Activated CD4-positive, alpha-beta T cell treated with anti-CD3 and anti-CD28 coated beads, Interleukin-2, amount 50 U/mL, for 4 hours (primary cell): ENCODE results near the gene CD300LB.

Source experiments
- DNase-seq, 2 experiments: peaks; one replicate each; pipeline ENCODE4 v3.0.0-alpha.2; 2020

CD300LB gene

GRCh38 chr17:74547736-74548135 lies 16.5 kb upstream of the CD300LB start:
- no peak for DNase-seq

DNA sequence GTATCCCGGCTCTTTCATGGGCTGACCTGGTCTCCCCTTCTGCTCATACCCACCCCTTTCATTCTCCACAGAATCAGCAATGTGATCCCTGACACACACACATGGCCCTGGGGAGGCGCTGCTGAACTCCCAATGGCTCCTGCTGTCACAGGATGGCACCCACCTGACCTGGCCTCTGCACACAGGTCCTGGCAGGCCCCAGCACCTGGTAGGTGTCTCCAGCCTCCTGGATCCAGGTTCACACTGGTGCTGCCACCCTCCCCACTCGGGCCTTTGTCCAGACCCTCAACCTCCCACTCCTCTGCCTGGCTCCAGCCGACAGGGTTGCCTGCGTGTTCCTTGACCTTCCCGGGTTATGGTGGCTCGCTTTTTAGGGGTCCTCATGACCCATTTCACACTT lies 16.0 kb upstream of the CD300LB start:
- DNase-seq = no peak

- no peak for DNase-seq
These were observed 15.3 kb upstream of the CD300LB start for GRCh38 chr17:74546586-74546985.

DNA sequence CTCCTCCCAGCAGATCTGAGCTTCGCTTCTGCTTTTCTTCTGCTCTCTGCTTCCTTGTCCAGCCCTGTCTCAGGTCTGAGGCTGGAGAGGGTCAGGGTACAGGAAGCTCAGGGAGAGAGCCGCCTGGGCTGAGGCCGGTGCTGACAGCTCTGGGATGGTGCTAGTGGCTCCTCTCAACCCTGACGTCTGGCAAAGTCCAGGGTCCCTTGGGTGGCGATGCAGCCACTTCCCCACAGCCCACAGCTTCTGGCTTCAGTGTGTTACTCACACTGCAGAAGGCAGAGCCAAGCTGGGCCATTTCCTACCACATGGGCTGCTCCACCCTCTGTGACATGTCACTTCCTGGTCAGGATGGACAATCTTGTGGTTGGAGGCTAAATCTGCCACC lies 14.6 kb upstream of the CD300LB start, which contains the start of gene CD300C:
CD300C (minus strand) TSS at position 273 of the 388 bp plus-strand sequence. CDS start 333 bp downstream, outside the sequence.
- no peak for DNase-seq

DNA sequence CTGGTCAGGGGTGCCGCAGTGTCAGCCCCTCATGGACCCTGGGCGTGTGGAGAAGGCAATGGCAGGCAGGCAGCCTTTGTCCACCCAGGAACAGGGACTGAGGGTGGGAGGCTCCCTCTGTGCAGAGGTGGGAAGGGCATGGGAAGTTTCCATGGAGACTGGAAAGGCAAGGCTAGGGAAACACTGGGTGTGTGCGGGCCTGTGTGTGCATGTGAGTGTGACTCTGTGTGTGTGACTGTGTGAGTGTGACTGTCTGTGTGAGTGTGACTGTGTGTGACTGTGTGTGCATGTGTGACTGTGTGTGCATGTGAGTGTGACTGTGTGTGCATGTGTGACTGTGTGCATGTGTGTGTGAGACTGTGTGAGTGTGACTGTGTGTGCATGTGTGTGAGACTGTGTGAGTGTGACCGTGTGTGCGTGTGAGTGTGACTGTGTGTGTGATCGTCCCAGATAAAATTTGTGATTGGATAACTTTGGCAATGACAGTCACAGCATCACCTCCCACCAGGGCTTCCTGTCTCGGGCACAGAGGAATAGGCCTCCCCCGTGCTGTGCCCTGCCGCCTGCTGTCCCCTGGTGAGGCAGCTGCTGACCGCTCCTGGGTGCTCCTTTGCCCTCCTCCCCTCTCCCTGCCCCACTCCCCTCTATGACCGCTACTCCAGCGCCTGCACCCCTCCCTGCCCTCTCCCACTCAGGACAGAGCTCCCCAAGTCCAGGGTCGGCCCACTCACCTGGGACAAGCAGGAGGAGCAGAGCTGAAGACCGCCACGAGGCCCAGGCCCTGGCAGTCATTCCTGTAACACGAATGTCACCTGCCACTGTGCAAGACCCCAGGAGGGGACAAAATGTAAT lies 13.9 kb upstream of the CD300LB start:
- no peak for DNase-seq

DNA sequence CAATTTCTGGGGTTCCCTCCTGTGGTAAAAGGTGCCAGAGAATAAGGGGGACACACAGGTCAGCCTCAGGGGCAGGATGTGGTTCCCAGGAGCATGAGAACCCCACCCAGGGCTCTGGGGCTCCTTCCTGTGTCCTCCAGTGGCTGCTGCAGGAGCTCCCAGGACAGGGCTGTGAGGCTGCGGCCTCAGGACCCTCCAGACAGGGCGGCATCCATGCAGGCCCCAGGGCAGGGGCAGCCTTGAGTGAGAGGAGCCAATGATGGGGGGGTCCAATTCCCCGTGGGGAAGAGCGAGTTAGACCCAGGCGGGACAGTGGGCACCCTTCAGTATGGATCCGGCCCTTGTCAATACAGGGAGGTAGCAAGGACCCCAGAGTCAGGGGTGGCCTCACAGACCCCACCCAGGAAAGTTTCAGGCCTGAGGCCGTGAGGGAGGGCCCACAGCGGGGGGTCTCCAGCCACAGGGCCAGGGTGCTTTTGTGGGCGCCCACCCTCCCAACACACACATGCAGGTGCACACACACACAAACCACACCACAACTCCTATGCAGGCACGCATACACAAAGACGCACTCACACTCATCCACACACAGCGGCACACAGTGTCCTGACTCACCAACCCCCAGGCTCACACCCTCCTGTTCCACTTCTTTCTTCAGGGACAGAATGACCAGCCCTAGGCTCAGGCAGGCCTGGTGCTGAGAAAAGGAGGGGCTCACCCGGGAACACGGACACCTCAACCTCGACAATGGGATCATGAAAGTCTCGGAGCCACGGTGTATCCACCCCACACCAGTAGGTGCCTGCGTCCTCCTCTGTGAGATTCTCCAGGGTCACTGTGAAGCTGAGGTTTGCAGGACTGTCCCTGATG lies 12.9 kb upstream of the CD300LB start:
- no peak for DNase-seq

GRCh38 chr17:74543406-74543805 lies 12.1 kb upstream of the CD300LB start:
- no peak for DNase-seq

DNA sequence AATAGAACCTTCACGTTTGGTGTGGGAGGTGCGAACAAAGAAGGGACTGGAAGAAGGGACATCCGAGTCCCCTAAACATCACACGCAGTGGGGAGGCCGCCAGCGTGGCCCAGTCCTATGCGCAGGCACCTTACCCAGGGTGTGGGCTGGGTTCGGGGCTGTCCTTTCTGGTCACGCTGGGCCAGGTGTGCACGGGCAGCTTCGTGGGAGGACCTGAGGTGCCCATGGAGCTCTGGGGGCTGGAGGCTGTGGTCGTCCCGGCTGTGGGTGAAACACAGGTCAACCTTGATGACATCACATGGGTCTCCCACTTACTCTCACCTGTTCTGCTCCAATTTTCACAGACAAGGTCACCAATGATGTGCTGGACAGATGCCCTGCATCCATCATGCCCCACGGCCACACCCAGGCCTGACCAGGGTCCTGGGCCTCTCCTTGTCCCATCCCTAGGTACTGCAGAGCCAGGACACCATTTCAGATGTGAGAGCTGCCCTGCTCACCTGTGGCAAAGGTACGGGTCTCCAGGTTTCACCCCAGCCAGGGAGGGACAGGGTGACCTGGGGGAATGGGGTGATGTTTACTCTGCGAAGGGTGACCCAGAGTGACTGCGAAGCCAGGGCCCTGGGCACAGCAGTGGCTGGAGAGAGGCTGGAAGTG lies 11.6 kb upstream of the CD300LB start:
- DNase-seq = no peak

- DNase-seq = no peak
These were observed 10.9 kb upstream of the CD300LB start for GRCh38 chr17:74542166-74542565.

DNA sequence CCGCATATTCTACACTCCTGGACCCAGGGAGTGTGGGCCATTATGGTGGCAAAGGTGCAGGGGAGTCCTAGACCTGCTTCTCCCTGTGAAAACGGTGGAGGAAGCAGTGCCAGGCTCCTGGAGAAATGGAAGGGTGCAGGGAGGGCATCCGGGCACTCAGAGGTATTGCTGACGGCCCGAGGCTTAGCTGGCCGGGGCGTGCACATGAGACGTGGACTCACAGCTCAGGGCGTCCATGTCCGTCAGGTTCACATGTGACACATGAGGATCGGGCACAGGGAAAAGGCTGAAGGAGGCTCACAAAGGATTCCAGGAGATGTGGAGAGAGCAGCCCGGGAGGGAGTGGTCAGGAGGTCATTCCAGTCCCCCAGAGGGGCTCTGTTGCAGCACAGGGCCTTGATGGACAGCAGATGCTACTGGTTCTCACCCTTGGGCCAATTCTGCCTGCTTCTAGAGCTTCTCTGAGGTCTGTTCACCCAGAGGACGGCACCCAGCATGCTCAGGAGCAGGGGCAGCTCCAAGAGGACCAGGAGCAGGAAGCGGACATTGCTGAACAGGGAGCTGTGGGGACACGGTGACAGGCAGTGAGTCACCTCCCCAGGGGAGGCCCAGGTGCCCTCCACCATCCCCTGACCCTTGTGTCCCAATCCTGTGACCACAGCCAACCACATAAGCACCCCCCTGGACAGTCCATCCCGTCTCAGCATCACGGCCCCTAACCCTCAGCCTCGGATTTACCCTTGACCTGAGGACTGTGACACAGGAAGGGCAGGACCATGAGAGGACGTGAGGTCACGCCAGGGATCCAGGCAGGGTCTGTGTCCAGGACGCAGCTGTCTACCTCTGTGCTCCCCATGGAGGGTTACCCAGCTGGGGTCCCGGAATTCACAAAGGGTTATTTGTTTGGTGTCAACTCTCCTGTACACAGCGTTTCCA lies 10.2 kb upstream of the CD300LB start:
- DNase-seq = no peak

GRCh38 chr17:74539281-74539820 lies 8.1 kb upstream of the CD300LB start:
- DNase-seq = no peak

GRCh38 chr17:74536890-74537289 lies 5.6 kb upstream of the CD300LB start:
- no peak for DNase-seq

- DNase-seq = no peak
These were observed 840 bp upstream of the CD300LB start for GRCh38 chr17:74532115-74532514.

- no peak for DNase-seq
These were observed 484 bp downstream of the CD300LB start for GRCh38 chr17:74530831-74531150.

DNA sequence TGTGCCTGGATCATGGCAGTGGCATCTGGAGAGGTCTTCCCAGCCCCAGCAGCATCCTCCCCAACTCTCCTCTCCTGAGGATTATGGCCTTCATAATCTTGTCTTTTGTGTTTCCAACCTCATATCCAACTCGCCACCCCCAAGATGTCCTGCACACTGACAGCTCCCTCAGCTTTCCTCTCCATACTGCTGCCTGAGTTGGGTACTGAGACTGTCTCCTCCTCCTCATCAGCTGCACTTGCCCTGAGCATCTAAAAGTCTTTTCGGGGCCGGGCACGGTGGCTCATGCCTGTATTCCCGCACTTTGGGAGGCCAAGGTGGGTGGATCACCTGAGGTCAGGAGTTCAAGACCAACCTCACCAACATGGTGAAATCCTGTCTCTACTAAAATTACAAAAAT lies 2.0 kb downstream of the CD300LB start:
- no peak for DNase-seq

DNA sequence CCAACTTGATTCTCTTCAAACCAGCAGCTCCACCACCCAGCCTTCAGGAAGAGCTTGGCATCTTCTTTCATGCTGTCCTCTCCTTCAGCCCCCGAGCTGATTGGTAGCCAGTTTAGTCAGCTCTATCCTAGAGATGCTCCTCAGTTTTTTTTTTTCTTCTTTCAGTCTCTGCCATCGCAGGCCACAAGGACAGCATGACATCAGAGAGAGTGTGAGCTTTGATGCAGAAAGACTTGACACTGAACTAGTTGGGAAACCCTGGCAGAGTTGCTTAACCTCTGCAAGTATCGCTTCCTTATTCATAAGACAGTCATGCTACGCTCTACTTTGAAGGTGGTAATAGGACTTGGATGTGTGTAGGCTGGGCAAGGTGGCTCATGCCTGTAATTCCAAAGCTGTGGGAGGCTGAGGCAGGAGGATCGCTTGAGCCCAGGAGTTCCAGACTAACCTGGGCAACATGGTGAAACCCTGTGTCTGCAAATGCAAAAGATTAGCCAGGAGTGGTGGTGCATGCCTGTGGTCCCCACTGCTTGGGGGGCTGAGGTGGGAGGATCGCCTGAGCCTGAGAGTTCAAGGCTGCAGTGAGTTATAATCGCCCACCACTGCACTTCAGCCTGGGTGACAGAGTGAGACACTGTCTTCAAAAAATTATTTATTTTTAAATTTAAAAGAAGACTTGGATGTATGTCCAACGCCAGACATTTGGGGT lies 2.6 kb downstream of the CD300LB start:
- DNase-seq = no peak

GRCh38 chr17:74527756-74528155 lies 3.5 kb downstream of the CD300LB start:
- no peak for DNase-seq

GRCh38 chr17:74527081-74527480 lies 4.2 kb downstream of the CD300LB start:
- DNase-seq = no peak

DNA sequence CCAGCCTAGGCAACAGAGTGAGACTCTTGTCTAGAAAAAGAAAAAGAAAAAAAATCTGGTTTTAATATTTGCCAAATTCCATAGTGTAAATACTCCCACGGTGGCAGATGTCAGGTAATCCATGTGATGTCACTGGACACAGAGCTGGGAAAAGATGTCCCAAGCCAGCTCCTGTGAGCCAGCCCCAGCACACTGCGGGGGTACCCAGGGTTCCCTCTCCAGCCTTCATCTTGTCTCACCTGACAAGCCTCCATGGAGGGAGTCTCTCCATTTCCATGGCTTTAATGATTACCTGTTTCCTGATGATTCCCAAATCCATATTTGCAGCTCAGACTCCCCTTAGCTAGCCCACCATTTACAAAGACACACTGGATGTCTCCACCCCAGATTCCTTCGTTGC lies 4.6 kb downstream of the CD300LB start:
- DNase-seq = no peak

DNA sequence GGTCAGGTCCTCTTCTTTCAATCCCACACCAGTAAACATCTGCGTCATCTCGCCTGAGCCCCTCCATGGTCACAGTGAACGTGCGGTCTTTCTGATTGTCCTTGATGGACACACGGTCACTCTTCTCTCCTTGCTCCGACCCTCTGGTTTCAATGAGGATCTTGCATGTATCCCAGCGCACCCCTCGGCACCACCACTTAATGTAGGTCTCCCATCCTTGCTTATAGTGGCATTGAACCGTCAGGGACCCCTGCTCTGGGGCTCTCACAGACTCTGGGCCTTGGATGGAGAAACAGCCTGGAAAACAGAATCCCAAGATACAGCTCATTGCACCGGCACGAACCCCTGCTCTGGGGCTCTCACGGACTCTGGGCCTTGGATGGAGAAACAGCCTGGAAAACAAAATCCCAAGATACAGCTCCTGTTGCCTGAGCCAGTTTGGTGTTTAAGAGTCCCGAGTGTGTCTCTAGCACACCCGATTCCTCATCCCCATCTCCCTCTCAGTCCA lies 5.4 kb downstream of the CD300LB start:
- DNase-seq = no peak

DNA sequence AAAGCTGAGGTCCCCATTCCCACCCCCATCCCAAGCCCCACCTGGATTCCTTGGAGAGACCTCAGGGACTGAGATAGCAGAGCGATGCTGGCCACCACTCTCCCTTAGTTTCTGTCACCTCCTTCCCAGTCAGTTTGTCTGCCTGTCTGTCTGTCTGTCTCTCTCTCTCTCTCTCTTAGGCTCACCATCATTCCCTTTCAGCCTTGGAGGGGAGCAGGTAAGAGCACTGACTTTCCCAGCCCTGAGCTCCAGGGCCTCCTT lies 5.9 kb downstream of the CD300LB start:
- DNase-seq = no peak
